ENCODE data around the gene NUDT3. TPM values are rescaled to one million over a fixed set of nuclear protein-coding genes. Genes with fewer than 3 reads are reported as not detected.

The NUDT3 gene
- total and polyA plus RNA-seq, 2 experiments from 2014 or later = 12.1 to 31.1 TPM

- H3K4me1 ChIP-seq (ENCODE audit: insufficient read depth) = peaks cover 30% of the 10 kb centered on the region
Observed at GRCh38 chr6:34386316-34387137, 5.9 kb downstream of the NUDT3 start.

More at GRCh38 chr6:34386316-34387137, 5.9 kb downstream of the NUDT3 start:
- no peak for TF ChIP-seq EZH2 (IDR thresholded peaks at IDR 0.05; ENCODE audit: low read depth, unreplicated experiment)
- TF ChIP-seq, protein P1, sequence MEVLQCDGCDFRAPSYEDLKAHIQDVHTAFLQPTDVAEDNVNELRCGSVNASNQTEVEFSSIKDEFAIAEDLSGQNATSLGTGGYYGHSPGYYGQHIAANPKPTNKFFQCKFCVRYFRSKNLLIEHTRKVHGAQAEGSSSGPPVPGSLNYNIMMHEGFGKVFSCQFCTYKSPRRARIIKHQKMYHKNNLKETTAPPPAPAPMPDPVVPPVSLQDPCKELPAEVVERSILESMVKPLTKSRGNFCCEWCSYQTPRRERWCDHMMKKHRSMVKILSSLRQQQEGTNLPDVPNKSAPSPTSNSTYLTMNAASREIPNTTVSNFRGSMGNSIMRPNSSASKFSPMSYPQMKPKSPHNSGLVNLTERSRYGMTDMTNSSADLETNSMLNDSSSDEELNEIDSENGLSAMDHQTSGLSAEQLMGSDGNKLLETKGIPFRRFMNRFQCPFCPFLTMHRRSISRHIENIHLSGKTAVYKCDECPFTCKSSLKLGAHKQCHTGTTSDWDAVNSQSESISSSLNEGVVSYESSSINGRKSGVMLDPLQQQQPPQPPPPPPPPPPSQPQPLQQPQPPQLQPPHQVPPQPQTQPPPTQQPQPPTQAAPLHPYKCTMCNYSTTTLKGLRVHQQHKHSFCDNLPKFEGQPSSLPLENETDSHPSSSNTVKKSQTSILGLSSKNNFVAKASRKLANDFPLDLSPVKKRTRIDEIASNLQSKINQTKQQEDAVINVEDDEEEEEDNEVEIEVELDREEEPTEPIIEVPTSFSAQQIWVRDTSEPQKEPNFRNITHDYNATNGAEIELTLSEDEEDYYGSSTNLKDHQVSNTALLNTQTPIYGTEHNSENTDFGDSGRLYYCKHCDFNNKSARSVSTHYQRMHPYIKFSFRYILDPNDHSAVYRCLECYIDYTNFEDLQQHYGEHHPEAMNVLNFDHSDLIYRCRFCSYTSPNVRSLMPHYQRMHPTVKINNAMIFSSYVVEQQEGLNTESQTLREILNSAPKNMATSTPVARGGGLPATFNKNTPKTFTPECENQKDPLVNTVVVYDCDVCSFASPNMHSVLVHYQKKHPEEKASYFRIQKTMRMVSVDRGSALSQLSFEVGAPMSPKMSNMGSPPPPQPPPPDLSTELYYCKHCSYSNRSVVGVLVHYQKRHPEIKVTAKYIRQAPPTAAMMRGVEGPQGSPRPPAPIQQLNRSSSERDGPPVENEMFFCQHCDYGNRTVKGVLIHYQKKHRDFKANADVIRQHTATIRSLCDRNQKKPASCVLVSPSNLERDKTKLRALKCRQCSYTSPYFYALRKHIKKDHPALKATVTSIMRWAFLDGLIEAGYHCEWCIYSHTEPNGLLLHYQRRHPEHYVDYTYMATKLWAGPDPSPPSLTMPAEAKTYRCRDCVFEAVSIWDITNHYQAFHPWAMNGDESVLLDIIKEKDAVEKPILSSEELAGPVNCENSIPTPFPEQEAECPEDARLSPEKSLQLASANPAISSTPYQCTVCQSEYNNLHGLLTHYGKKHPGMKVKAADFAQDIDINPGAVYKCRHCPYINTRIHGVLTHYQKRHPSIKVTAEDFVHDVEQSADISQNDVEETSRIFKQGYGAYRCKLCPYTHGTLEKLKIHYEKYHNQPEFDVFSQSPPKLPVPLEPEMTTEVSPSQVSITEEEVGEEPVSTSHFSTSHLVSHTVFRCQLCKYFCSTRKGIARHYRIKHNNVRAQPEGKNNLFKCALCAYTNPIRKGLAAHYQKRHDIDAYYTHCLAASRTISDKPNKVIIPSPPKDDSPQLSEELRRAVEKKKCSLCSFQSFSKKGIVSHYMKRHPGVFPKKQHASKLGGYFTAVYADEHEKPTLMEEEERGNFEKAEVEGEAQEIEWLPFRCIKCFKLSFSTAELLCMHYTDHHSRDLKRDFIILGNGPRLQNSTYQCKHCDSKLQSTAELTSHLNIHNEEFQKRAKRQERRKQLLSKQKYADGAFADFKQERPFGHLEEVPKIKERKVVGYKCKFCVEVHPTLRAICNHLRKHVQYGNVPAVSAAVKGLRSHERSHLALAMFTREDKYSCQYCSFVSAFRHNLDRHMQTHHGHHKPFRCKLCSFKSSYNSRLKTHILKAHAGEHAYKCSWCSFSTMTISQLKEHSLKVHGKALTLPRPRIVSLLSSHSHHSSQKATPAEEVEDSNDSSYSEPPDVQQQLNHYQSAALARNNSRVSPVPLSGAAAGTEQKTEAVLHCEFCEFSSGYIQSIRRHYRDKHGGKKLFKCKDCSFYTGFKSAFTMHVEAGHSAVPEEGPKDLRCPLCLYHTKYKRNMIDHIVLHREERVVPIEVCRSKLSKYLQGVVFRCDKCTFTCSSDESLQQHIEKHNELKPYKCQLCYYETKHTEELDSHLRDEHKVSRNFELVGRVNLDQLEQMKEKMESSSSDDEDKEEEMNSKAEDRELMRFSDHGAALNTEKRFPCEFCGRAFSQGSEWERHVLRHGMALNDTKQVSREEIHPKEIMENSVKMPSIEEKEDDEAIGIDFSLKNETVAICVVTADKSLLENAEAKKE (CRISPR knock-in tag; IDR thresholded peaks at IDR 0.05) = no peak
- no peak for TF ChIP-seq CREB1 (CRISPR knock-in tag; IDR thresholded peaks at IDR 0.05; ENCODE audit: low read depth)
- TF ChIP-seq REST (IDR thresholded peaks at IDR 0.05; ENCODE audit: unreplicated experiment) = no peak
- no peak for TF ChIP-seq EZH2phosphoT487 (IDR thresholded peaks at IDR 0.05; ENCODE audit: unreplicated experiment)
- TF ChIP-seq ETS1 (IDR thresholded peaks at IDR 0.05) = no peak
- TF ChIP-seq ZNF114 (CRISPR knock-in tag; IDR thresholded peaks at IDR 0.05) = no peak
- no peak for TF ChIP-seq JUNB (IDR thresholded peaks at IDR 0.05; ENCODE audit: unreplicated experiment)
- TF ChIP-seq POLR2AphosphoS5 (IDR thresholded peaks at IDR 0.05; ENCODE audit: low read depth) = no peak
- no peak for TF ChIP-seq NANOG (IDR thresholded peaks at IDR 0.05; ENCODE audit: borderline replicate concordance)
- no peak for TF ChIP-seq CTCF (conservative IDR thresholded peaks at IDR 0.05; ENCODE audit: low read depth in 2 of 2)
- no peak for TF ChIP-seq ZNF331 (CRISPR knock-in tag; IDR thresholded peaks at IDR 0.05; ENCODE audit: low read depth)
- DNase-seq (ENCODE audit: low spot score) = no peak
- Mint-ChIP-seq H3K9me3 (no peaks in the 10 kb centered on the region; the same call in 2 of the 3 replicates), H3K4me3 (no peak overlapping the region), H3K36me3 (ENCODE audit: low read depth) (no peaks in the 10 kb centered on the region; the same call in 2 of the 3 replicates), H3K4me1 (peaks cover 37% of the 10 kb centered on the region), H3K27ac (no peak overlapping the region), H3K27me3 (ENCODE audit: insufficient read depth, low read depth, poor library complexity) (no peaks in the 10 kb centered on the region)
- Histone ChIP-seq H3K36me3 (ENCODE audit: insufficient read depth) (no peaks in the 10 kb centered on the region), H3K9me2 (ENCODE audit: insufficient read depth) (no peaks in the 10 kb centered on the region), H2AFZ (no peak overlapping the region), H3K4me2 (no peak overlapping the region), H3K27ac (ENCODE audit: low read depth) (peak overlapping the region; percentile 60; the same call in 1 of the 2 replicates), H3K79me2 (replicated peaks; ENCODE audit: insufficient read depth) (peaks cover 100% of the 10 kb centered on the region), H4K20me1 (replicated peaks; ENCODE audit: insufficient read depth) (peaks cover 23% of the 10 kb centered on the region; the same call in 1 of the 2 replicates), H3K4me3 (no peak overlapping the region), H3K27me3 (ENCODE audit: insufficient read depth) (no peaks in the 10 kb centered on the region), H3F3A (replicated peaks; ENCODE audit: low read depth) (no peaks in the 10 kb centered on the region)
- no peak for ATAC-seq
